Purkinje cell (primary cell): ENCODE measurements around the gene HNRNPK. TPM values are rescaled to one million over a fixed set of nuclear protein-coding genes. Genes with fewer than 3 reads are reported as not detected.

Experiments used
- polyA plus RNA-seq: library from polyadenylated mRNA; unstranded; fragments of >200 nt; fragmentation: Nextera tagmentation; gene quantifications from 2 replicates; pipeline ENCODE4 v1.2.1, GENCODE V29; 2014

HNRNPK gene
- polyA plus RNA-seq, result 99.5 and 119 TPM in 2 replicates

DNA sequence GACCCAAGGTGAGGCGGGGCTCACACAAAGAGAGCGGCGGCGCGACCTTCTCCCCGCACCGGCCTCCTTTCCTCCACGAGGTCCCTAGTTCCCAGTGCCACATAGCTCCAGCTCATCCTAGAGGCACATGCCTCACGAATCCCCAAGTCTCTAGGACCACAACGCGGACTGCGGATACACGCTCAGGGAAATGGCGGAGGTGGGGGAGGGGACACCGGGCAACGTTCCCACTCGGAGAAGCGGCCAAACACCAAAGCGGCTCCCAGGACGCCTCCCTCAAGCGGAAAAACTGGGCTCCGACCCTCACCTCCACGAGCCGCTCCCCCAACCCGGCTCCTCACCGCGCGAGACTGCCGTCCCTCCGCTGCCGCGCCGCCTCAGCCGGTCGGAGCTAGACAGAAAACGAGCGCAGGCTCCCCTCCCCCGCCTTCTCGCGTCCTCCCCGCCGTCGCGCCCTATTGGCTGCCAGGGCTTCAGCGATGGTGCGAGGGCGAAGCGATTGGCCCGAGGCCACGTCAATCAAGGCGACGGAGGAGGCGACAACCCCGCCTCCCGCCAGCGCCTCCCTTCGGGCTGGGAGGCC is at the start of gene HNRNPK:
HNRNPK (minus strand) TSS at position 404 of the 583 bp plus-strand sequence. CDS start 1,963 bp downstream, outside the sequence.

DNA sequence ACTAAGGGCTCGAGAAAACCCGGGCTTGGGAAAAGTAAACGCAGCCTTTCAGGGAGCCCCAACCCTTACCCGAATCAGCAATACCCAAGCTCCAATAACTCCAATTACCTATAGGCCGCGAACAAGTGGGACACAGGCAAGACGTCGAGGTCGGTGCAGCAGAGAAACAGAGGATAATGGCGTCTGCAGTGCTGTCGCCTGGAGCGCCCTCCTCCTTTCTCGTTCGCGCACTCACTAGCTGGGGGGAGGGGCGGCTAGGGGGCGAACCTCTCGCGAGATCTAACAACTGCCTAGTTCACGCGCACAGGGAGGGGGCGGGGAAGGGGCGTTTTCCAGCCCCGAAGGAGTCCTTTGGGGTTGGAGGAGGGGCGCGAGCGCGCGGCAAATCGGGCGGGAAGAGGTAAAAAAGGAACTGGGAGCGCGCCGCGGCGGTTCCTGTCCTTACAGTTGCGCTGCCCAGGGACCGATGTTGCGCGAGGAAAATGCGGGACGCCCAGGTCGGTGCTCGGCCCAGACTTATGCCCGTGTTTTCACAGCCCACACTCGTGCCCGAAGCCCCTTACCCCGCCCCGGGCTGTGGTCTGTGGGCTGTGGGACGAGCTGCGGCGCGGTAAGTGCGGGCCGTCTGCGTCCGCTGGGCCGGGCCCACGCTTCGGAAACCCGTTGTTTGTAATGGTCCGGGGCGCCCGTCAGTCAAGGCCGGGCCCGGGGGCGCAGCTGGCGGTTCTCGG is 545 bp upstream of the HNRNPK start, which contains the start of gene RMI1:
RMI1 (plus strand) TSS at position 411 of the 731 bp plus-strand sequence. CDS start 20,182 bp downstream, outside the sequence.

DNA sequence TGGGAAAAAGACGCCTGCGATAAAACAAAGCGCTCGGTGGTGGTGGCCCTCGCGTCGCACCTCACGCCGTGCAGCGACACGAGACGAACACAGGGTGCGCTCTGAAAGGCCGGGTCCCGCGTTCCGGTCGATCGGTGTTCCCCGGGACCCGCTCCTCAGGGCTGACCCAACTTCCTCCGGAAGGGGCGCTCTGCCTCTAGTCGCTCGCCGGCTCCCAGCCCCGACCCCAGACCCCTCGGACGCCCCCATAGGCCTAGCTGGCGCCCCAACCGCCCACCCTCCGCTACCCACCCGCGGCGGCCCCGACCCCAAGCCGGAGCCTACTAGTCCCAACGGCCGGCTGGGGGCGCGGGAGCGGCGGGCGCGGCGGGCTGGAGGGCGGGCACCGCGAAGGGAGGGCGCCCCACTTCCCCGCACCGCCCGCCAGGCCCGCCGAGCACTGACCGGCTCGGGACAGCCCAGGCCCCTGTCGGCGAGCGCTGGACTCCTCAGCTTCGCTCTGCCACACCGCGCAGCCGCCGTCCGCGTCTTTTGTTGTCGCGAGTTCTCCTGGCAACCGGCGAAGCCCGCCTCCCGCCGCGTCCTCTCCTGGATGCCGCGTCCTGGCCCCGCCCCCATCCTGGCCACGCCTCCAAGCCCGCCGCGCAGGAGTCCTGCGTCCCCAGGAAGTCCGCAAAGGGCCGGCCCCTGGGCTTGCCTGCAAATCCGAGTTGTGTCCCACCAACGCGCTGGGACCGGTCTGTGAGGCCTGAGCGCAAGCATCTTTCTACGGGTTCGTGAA is 58.9 kb downstream of the HNRNPK start, which contains the start of gene KIF27:
KIF27 (minus strand) TSS at position 506 of the 781 bp plus-strand sequence. CDS start 5,841 bp downstream, outside the sequence.

Other genes starting within 250 kb of the HNRNPK start
- 6.0 and 12.4 TPM in 2 replicates for gene GKAP1, start 162.4 kb downstream of the HNRNPK start, polyA plus RNA-seq
- gene KIF27, start 58.8 kb downstream of the HNRNPK start, polyA plus RNA-seq, result 5.7 and 9.6 TPM in 2 replicates
- gene RMI1, start 590 bp upstream of the HNRNPK start, polyA plus RNA-seq, result 8.3 and 9.2 TPM in 2 replicates